ENCODE measurements around the gene DAB2IP.

DAB2IP gene

GRCh38 chr9:121646992-121647391, 4.4 kb upstream of the DAB2IP start:
- no peaks in the 10 kb centered on the region for H4K20me1 ChIP-seq (ENCODE audit: low read depth, low read length)
- no peaks in the 10 kb centered on the region for H3F3A ChIP-seq (ENCODE audit: insufficient read depth)
- H3K4me2 ChIP-seq (ENCODE audit: low read depth, low read length, poor library complexity, severe bottlenecking): no peak overlapping the region
- H3K9me3 ChIP-seq (ENCODE audit: insufficient read depth, low read length): no peaks in the 10 kb centered on the region
- H3K4me3 ChIP-seq (ENCODE audit: insufficient read depth, low read length, poor library complexity, severe bottlenecking): no peak overlapping the region
- H3K36me3 ChIP-seq (ENCODE audit: low read length): no peaks in the 10 kb centered on the region
- H3K9me2 ChIP-seq (replicated peaks; ENCODE audit: insufficient read depth, low read length): no peaks in the 10 kb centered on the region
- H3K27me3 ChIP-seq (ENCODE audit: low read length): no peaks in the 10 kb centered on the region
- H2AFZ ChIP-seq (ENCODE audit: low read depth, low read length, severe bottlenecking): no peak overlapping the region
- H3K9ac ChIP-seq (ENCODE audit: low read length): no peak overlapping the region
- no peaks in the 10 kb centered on the region for H3K79me2 ChIP-seq (ENCODE audit: insufficient read depth, low read length)
- H3K27ac ChIP-seq (ENCODE audit: low read depth, low read length): no peak overlapping the region
- TF ChIP-seq EZH2phosphoT487 (conservative IDR thresholded peaks at IDR 0.05; ENCODE audit: low read length): no peak
- TF ChIP-seq CTCF (IDR thresholded peaks at IDR 0.05; ENCODE audit: insufficient read depth, low read length, poor library complexity, severe bottlenecking): no peak

GRCh38 chr9:121648172-121648571, 3.3 kb upstream of the DAB2IP start:
- Histone ChIP-seq H3K9me2 (replicated peaks; ENCODE audit: insufficient read depth, low read length) (no peaks in the 10 kb centered on the region), H3K27ac (ENCODE audit: low read depth, low read length) (no peak overlapping the region), H3K9me3 (ENCODE audit: insufficient read depth, low read length) (no peaks in the 10 kb centered on the region), H2AFZ (ENCODE audit: low read depth, low read length, severe bottlenecking) (no peak overlapping the region), H3K36me3 (ENCODE audit: low read length) (no peaks in the 10 kb centered on the region), H3K79me2 (ENCODE audit: insufficient read depth, low read length) (no peaks in the 10 kb centered on the region), H3K4me2 (ENCODE audit: low read depth, low read length, poor library complexity, severe bottlenecking) (no peak overlapping the region), H3K9ac (ENCODE audit: low read length) (no peak overlapping the region), H4K20me1 (ENCODE audit: low read depth, low read length) (no peaks in the 10 kb centered on the region), H3K27me3 (ENCODE audit: low read length) (no peaks in the 10 kb centered on the region), H3K4me3 (ENCODE audit: insufficient read depth, low read length, poor library complexity, severe bottlenecking) (no peak overlapping the region), H3F3A (ENCODE audit: insufficient read depth) (no peaks in the 10 kb centered on the region)
- TF ChIP-seq CTCF (IDR thresholded peaks at IDR 0.05; ENCODE audit: insufficient read depth, low read length, poor library complexity, severe bottlenecking) (no peak), EZH2phosphoT487 (conservative IDR thresholded peaks at IDR 0.05; ENCODE audit: low read length) (no peak)

GRCh38 chr9:121648799-121649198, 2.6 kb upstream of the DAB2IP start:
- no peaks in the 10 kb centered on the region for H3K27me3 ChIP-seq (ENCODE audit: low read length)
- no peak for TF ChIP-seq EZH2phosphoT487 (conservative IDR thresholded peaks at IDR 0.05; ENCODE audit: low read length)
- TF ChIP-seq CTCF (IDR thresholded peaks at IDR 0.05; ENCODE audit: insufficient read depth, low read length, poor library complexity, severe bottlenecking): no peak
- no peak overlapping the region for H3K4me2 ChIP-seq (ENCODE audit: low read depth, low read length, poor library complexity, severe bottlenecking)
- no peaks in the 10 kb centered on the region for H3K9me2 ChIP-seq (replicated peaks; ENCODE audit: insufficient read depth, low read length)
- H2AFZ ChIP-seq (ENCODE audit: low read depth, low read length, severe bottlenecking): no peak overlapping the region
- H3K79me2 ChIP-seq (ENCODE audit: insufficient read depth, low read length): no peaks in the 10 kb centered on the region
- H4K20me1 ChIP-seq (ENCODE audit: low read depth, low read length): no peaks in the 10 kb centered on the region
- no peak overlapping the region for H3K27ac ChIP-seq (ENCODE audit: low read depth, low read length)
- no peaks in the 10 kb centered on the region for H3K9me3 ChIP-seq (ENCODE audit: insufficient read depth, low read length)
- H3K4me3 ChIP-seq (ENCODE audit: insufficient read depth, low read length, poor library complexity, severe bottlenecking): no peak overlapping the region
- no peaks in the 10 kb centered on the region for H3K36me3 ChIP-seq (ENCODE audit: low read length)
- no peak overlapping the region for H3K9ac ChIP-seq (ENCODE audit: low read length)
- no peaks in the 10 kb centered on the region for H3F3A ChIP-seq (ENCODE audit: insufficient read depth)
